K562 (cell line): ENCODE results near the gene CREB3L1. TPM values are rescaled to one million over a fixed set of nuclear protein-coding genes. Genes with fewer than 3 reads are reported as not detected.

ENCODE experiments used
- ATAC-seq: fragments of 200-7000 bp; cut with Tn5 transposase; 3 replicates; pipeline ENCODE4 v1.9.1; 2020; ENCODE audit warnings: moderate library complexity
- BruUV-seq: library from RNA; stranded (reverse); fragments of 400-500 nt; replicated peaks from 2 replicates; lab custom pipeline; 2021; lab: Mats Ljungman, UMichigan
- CTCF ChIA-PET: fragments of 300-600 bp; formaldehyde crosslinking; extraction: SDS; loops from one replicate; lab custom pipeline; 2021; ENCODE audit warnings: low intra/inter-chr PET ratio; lab: Yijun Ruan, JAX
- POLR2A ChIA-PET: fragments of 300-600, 350-650 bp; sonication (Branson Sonifier 250); formaldehyde crosslinking; extraction: SDS; loops from one replicate; lab custom pipeline; 2021; ENCODE audit warnings: antibody characterized with exemption, inconsistent platforms; lab: Yijun Ruan, JAX
- DNase-seq, 4 experiments: peaks; one replicate each; pipeline versions ENCODE4 v3.0.0 to v3.0.0-alpha.2; 2011 to 2018; ENCODE audit warnings: low spot score in 3 of 4, mixed read lengths in 3 of 4; ENCODE audit errors: extremely low read depth in 1 of 4
- FAIRE-seq: peaks from 2 replicates; lab custom pipeline; 2011; peaks lifted over from hg19 to GRCh38; lab: Jason Lieb, UNC
- H2AFZ ChIP-seq: 2 replicates; pipeline ENCODE4 v1.6.0; 2011; ENCODE audit warnings: low read depth, low read length, control low read depth, inconsistent platforms
- H3K27ac ChIP-seq: fragments of 200-600 bp; 3 replicates; pipeline ENCODE4 v1.8.0; 2011; ENCODE audit warnings: low read depth, mild to moderate bottlenecking, control low read depth, inconsistent platforms, low read length, moderate library complexity, mixed read lengths; ENCODE audit errors: extremely low read depth
- H3K27me3 ChIP-seq, 2 experiments: fragments of 300-600 bp in 1 of 2; 2 replicates in 1 of 2; 3 replicates in 1 of 2; pipeline versions ENCODE4 v1.6.0 to v1.8.0; 2011; ENCODE audit warnings: inconsistent platforms in 2 of 2, low read length in 2 of 2, mild to moderate bottlenecking in 1 of 2, mixed read lengths in 1 of 2, moderate library complexity in 1 of 2; ENCODE audit not compliant: control insufficient read depth in 2 of 2, insufficient read depth in 2 of 2
- H3K36me3 ChIP-seq: fragments of 300-600 bp; 3 replicates; pipeline ENCODE4 v1.8.0; 2011; ENCODE audit warnings: mild to moderate bottlenecking, low read length, inconsistent platforms; ENCODE audit not compliant: control insufficient read depth, insufficient read depth
- H3K4me1 ChIP-seq, 2 experiments: fragments of 200-600 bp in 1 of 2; replicated peaks in 1 of 2; 2 replicates in 1 of 2; 3 replicates in 1 of 2; pipeline versions ENCODE4 v1.5.1 to v1.8.0; 2011; ENCODE audit warnings: inconsistent platforms in 2 of 2, low read length in 2 of 2, mild to moderate bottlenecking in 1 of 2, mixed read lengths in 1 of 2, moderate library complexity in 1 of 2; ENCODE audit not compliant: control insufficient read depth in 2 of 2, insufficient read depth in 2 of 2
- H3K4me2 ChIP-seq: 2 replicates; pipeline ENCODE4 v1.6.1; 2011; ENCODE audit warnings: low read length, control low read depth, inconsistent platforms, mixed read lengths; ENCODE audit not compliant: insufficient read depth
- H3K4me3 ChIP-seq: fragments of 200-600 bp; sonication (generic), shearing (Covaris generic); 2 replicates; pipeline ENCODE4 v1.5.1; 2016; ENCODE audit warnings: control low read depth, inconsistent platforms
- H3K79me2 ChIP-seq: fragments of 200-600 bp; 3 replicates; pipeline ENCODE4 v1.8.0; 2011; ENCODE audit warnings: low read length, inconsistent platforms; ENCODE audit not compliant: control insufficient read depth, insufficient read depth
- H3K9ac ChIP-seq, 2 experiments: 2 replicates each; pipeline versions ENCODE4 v1.6.0 to v1.6.1; 2011; ENCODE audit warnings: low read depth in 2 of 2, low read length in 2 of 2, control low read depth in 1 of 2, inconsistent platforms in 1 of 2, mild to moderate bottlenecking in 1 of 2, mixed read lengths in 1 of 2; ENCODE audit not compliant: insufficient read depth in 1 of 2
- H3K9me1 ChIP-seq: one replicate; pipeline ENCODE4 v1.6.0; 2011; ENCODE audit warnings: inconsistent platforms, mild to moderate bottlenecking, low read length, moderate library complexity; ENCODE audit not compliant: control insufficient read depth, insufficient read depth
- H3K9me3 ChIP-seq: replicated peaks from 2 replicates; pipeline ENCODE4 v1.5.1; 2011; ENCODE audit warnings: low read depth, low read length, inconsistent platforms; ENCODE audit not compliant: control insufficient read depth, insufficient read depth
- H4K20me1 ChIP-seq: replicated peaks from 2 replicates; pipeline ENCODE4 v1.6.1; 2011; ENCODE audit warnings: low read length, inconsistent platforms, mixed read lengths; ENCODE audit not compliant: control insufficient read depth, insufficient read depth
- EGR1 ChIP-seq: fragments of 450-650 bp; conservative IDR thresholded peaks from 2 replicates; pipeline ENCODE4 v1.6.1; 2017; ENCODE audit warnings: mild to moderate bottlenecking
- EZH2 ChIP-seq: IDR thresholded peaks from 2 replicates; pipeline ENCODE4 v1.6.1; 2012; ENCODE audit warnings: low read depth, mild to moderate bottlenecking, inconsistent platforms, low read length, borderline replicate concordance
- FOSL1 ChIP-seq: fragments of 200-800 bp; sonication (Bioruptor generic); conservative IDR thresholded peaks from 2 replicates; pipeline ENCODE4 v1.6.1; 2016; ENCODE audit warnings: missing genetic modification characterization, missing compliant biosample characterization
- MEIS2 ChIP-seq: fragments of 450-650 bp; IDR thresholded peaks from 2 replicates; pipeline ENCODE4 v1.6.1; 2014; ENCODE audit warnings: mild to moderate bottlenecking; ENCODE audit not compliant: partially characterized antibody
- TEAD4 ChIP-seq, 2 experiments: sonication (generic) in 1 of 2; formaldehyde crosslinking in 1 of 2; IDR thresholded peaks; 2 replicates each; pipeline versions ENCODE4 v1.6.1 to v1.8.0; 2012 to 2022; ENCODE audit warnings: borderline replicate concordance in 1 of 2, inconsistent platforms in 1 of 2, low read length in 1 of 2, mild to moderate bottlenecking in 1 of 2, missing genetic modification reagents in 1 of 2
- ZBTB7A ChIP-seq: IDR thresholded peaks from 2 replicates; pipeline ENCODE4 v1.6.1; 2011; ENCODE audit warnings: low read depth, mild to moderate bottlenecking, low read length, moderate library complexity, borderline replicate concordance; ENCODE audit not compliant: control insufficient read depth
- ZNF76 ChIP-seq: fragments of 250-450 bp; sonication (Bioruptor Pico); IDR thresholded peaks from 2 replicates; pipeline ENCODE4 v1.4.0; 2020; ENCODE audit warnings: mild to moderate bottlenecking, moderate library complexity, borderline replicate concordance
- WGBS: fragments of 100-300 bp; shearing (Covaris generic); methylation state at CpG from one replicate; pipeline ENCODE4 v1.1.6; 2016; ENCODE audit warnings: low coverage, mixed read lengths; ENCODE audit not compliant: insufficient coverage; ENCODE audit errors: missing lambda C conversion rate; 5-methylcytosine and 5-hydroxymethylcytosine counted together
- in situ Hi-C: fragments of 300-500 bp; cut with MboI; formaldehyde crosslinking; loops from 4 replicates; pipeline ENCODE4 v1.15.0; 2018; ENCODE audit warnings: inconsistent platforms, mixed read lengths
- intact Hi-C: fragments of 100-400 bp; cut with micrococcal nuclease; formaldehyde crosslinking; loops from 2 replicates; pipeline ENCODE4 v1.14.2; 2022
- polyA plus RNA-seq, 8 experiments: library from polyadenylated mRNA; depleted of rRNA in 4 of 8; stranded (reverse) in 5 of 8; unstranded in 3 of 8; fragments of >200 nt; fragmentation: Nextera tagmentation in 2 of 8; fragmentation: Illumina TruSeq in 1 of 8; extraction: Ambion mirVana in 2 of 8; extraction: Trizol in 1 of 8; gene quantifications; 2 replicates each; pipeline versions ENCODE4 v1.2.1 to v1.2.3, GENCODE V29; 2011 to 2014; ENCODE audit warnings: inconsistent platforms in 1 of 8, missing spikeins in 1 of 8
- total RNA-seq, 7 experiments: library from RNA; depleted of rRNA in 6 of 7; stranded (reverse); fragments of >200 nt in 6 of 7; fragmentation: Illumina TruSeq in 2 of 7; extraction: Trizol in 2 of 7; gene quantifications; 2 replicates each; pipeline versions ENCODE4 v1.2.1 to v1.2.3, GENCODE V29; 2011 to 2021; ENCODE audit warnings: low replicate concordance in 1 of 7
- TF ChIP-seq, protein P1 (sequence below): fragments of 450-650 bp; IDR thresholded peaks from 2 replicates; pipeline ENCODE4 v1.6.1; 2016
- TF ChIP-seq, protein P2 (sequence below): sonication (generic); formaldehyde crosslinking; IDR thresholded peaks from 2 replicates; pipeline ENCODE4 v1.8.0; 2022; ENCODE audit warnings: missing genetic modification reagents, mild to moderate bottlenecking, moderate library complexity, borderline replicate concordance

CREB3L1 gene
- total and polyA plus RNA-seq, 9 of the 15 experiments (the other 6 are each of a cell fraction or from before 2014, with no cell fraction given), result 1.2 to 27.6 (median 3.7) TPM

DNA sequence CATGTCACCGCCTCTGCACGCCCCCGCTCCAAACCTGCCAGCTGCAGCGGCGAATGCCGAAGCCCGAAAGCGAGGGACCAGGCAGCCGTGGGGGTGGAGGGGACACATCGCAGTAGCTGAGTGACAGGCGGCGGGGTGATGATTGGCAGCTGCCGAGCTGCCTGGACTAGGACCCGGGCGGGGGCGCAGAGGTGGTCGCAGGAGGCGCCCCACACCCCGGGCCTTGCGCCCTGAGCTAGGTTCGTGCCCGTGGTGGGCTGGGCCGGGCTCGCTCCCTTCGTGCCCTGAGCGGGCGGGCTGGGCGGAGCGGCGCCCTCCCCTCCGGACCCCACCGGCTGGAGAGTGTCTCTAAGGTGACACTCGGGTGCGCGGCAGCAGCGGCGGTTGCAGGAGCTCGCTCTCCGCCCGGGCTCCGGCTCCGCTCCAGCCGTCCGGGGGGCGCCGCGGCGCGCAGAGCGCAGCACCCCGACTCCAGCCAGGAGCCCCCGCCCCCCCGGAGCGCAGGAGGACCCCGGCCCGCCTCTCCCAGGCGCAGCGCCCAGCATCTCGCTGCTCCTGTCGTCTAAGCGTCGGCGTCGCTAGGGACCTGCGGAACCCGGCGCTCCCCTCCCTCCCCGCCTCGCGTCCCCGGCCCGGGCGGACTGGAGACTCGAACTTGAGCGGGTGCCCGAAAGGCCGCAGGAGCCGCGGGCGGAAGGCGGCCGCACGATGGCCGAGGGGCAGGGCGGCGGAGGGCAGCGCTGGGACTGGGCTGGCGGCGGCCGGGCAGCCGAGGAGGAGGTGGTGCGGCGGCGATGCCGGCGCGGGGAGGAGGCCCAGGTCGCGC lies 55.3 kb downstream of the CREB3L1 start:
- no peaks in the 10 kb centered on the region for H3K9me3 ChIP-seq
- peaks cover 36 to 66% of the 10 kb centered on the region in 2 experiments; a peak in 4 of 5 replicates for H3K27me3 ChIP-seq
- no peaks in the 10 kb centered on the region for H3K9me1 ChIP-seq
- CTCF ChIA-PET, result no interaction called here
- no peak overlapping the region for H3K4me3 ChIP-seq
- DNase-seq, result peak in 2 of 4 experiments; percentile 43 to 49
- no peaks in the 10 kb centered on the region for H3K36me3 ChIP-seq
- 17% methylated on average over 59 of the region's 99 CpGs for WGBS
- H3K79me2 ChIP-seq, result no peaks in the 10 kb centered on the region
- TF ChIP-seq, protein P1, sequence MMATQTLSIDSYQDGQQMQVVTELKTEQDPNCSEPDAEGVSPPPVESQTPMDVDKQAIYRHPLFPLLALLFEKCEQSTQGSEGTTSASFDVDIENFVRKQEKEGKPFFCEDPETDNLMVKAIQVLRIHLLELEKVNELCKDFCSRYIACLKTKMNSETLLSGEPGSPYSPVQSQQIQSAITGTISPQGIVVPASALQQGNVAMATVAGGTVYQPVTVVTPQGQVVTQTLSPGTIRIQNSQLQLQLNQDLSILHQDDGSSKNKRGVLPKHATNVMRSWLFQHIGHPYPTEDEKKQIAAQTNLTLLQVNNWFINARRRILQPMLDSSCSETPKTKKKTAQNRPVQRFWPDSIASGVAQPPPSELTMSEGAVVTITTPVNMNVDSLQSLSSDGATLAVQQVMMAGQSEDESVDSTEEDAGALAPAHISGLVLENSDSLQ, result peak; percentile 93
- TF ChIP-seq EGR1 (peak; percentile 88), EZH2 (0 out of 2 replicates have a peak, but pooled peaks have one; percentile 4), FOSL1 (no peak), TEAD4 (IDR thresholded peaks at IDR 0.05; ENCODE audit: low read length) (no peak), TEAD4 (CRISPR knock-in tag; IDR thresholded peaks at IDR 0.05; ENCODE audit: borderline replicate concordance) (no peak), ZBTB7A (peak; percentile 49; the same call in 1 of the 2 replicates), ZNF76 (CRISPR knock-in tag) (no peak), MEIS2 (peak; percentile 44)
- TF ChIP-seq, protein P2, sequence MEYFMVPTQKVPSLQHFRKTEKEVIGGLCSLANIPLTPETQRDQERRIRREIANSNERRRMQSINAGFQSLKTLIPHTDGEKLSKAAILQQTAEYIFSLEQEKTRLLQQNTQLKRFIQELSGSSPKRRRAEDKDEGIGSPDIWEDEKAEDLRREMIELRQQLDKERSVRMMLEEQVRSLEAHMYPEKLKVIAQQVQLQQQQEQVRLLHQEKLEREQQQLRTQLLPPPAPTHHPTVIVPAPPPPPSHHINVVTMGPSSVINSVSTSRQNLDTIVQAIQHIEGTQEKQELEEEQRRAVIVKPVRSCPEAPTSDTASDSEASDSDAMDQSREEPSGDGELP (CRISPR knock-in tag), result 0 out of 2 replicates have a peak, but pooled peaks have one; percentile 23
- H4K20me1 ChIP-seq, result peaks cover 3% of the 10 kb centered on the region; the same call in 1 of the 2 replicates
- POLR2A ChIA-PET, result interaction anchor here (0.8 to 1.1 kb wide), 2 partner anchors 9 to 19 kb away, joined by 3 read pairs; no protein-coding TSS in a partner anchor
- no peak for ATAC-seq
- in situ Hi-C loops (no loop called here), intact Hi-C loops (no loop called here)
- H3K4me2 ChIP-seq, result no peak overlapping the region
- no peak for FAIRE-seq
- H2AFZ ChIP-seq, result no peak overlapping the region
- peaks cover 16 to 36% of the 10 kb centered on the region in 2 experiments for H3K4me1 ChIP-seq
- H3K27ac ChIP-seq, result no peak overlapping the region
- no TSS peak for BruUV-seq
- H3K9ac ChIP-seq, result no peak overlapping the region
